ENCODE data around the gene IRF2BP2. TPM values are rescaled to one million over a fixed set of nuclear protein-coding genes. Genes with fewer than 3 reads are reported as not detected.
A peak's percentile ranks its signal among the peaks of the same experiment; 100 is the strongest.

The IRF2BP2 gene
- total RNA-seq, 4 donors from 2014 or later = 121 to 149 (median 137) TPM

DNA sequence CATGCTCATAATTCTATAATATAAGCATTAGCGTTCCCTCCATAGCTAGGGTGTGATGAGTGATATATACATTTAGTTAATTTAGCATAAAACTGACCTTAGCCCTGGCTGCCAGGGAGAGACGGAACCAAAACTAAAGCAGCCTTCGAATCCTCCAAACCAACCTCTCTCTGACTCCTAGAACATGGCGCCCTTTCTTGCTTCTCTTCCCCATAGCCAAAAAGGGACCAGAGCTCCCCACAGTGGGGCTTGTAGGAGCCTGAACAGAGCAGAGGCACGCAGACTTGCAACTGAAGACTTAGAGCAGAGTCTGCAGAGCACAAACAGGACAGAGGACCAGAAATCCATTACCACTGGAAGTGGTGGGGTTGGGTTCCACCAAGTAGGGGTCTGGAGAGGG, 17.7 kb downstream of the IRF2BP2 start:
- no peak for DNase-seq (ENCODE audit: low spot score in 2 of 2)
- no peak overlapping the region for H3K4me3 ChIP-seq (ENCODE audit: low read depth, poor library complexity, severe bottlenecking)
- intact Hi-C loops (cut with DNase I; ENCODE audit: low total_unique reads) = no loop called here
- WGBS, 2 donors = 97% methylated on average over 5 of the region's 5 CpGs
- TF ChIP-seq, protein P1, sequence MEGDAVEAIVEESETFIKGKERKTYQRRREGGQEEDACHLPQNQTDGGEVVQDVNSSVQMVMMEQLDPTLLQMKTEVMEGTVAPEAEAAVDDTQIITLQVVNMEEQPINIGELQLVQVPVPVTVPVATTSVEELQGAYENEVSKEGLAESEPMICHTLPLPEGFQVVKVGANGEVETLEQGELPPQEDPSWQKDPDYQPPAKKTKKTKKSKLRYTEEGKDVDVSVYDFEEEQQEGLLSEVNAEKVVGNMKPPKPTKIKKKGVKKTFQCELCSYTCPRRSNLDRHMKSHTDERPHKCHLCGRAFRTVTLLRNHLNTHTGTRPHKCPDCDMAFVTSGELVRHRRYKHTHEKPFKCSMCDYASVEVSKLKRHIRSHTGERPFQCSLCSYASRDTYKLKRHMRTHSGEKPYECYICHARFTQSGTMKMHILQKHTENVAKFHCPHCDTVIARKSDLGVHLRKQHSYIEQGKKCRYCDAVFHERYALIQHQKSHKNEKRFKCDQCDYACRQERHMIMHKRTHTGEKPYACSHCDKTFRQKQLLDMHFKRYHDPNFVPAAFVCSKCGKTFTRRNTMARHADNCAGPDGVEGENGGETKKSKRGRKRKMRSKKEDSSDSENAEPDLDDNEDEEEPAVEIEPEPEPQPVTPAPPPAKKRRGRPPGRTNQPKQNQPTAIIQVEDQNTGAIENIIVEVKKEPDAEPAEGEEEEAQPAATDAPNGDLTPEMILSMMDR (IDR thresholded peaks at IDR 0.05) = no peak
- no peak for TF ChIP-seq POLR2A (IDR thresholded peaks at IDR 0.05)

DNA sequence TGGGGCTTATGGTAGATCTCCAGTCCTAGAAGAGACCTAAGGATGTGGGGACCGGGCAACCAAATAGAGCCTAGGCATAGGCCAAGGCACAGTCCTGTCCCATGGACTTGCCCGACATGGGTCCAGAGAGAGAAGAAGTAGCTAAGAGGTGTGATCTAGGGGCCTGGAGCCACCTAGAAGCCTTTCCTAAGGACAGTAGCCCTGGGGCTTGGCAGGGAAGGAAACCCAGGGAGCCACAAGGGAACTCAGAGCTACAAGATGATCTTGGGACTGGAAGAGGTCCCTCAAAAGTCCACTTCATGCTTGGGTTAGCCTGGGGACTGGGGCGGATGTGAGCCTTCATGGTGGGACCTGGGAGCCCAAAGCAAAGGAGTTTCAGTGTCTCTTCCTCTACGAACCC, 18.8 kb downstream of the IRF2BP2 start:
- WGBS, 2 donors = 96 to 99% methylated on average over 4 of the region's 4 CpGs
- no peak overlapping the region for H3K4me3 ChIP-seq (ENCODE audit: low read depth, poor library complexity, severe bottlenecking)
- TF ChIP-seq, protein P1 (IDR thresholded peaks at IDR 0.05) = no peak
- no peak for TF ChIP-seq POLR2A (IDR thresholded peaks at IDR 0.05)
- DNase-seq (ENCODE audit: low spot score in 2 of 2) = no peak
- intact Hi-C loops (cut with DNase I; ENCODE audit: low total_unique reads) = no loop called here

DNA sequence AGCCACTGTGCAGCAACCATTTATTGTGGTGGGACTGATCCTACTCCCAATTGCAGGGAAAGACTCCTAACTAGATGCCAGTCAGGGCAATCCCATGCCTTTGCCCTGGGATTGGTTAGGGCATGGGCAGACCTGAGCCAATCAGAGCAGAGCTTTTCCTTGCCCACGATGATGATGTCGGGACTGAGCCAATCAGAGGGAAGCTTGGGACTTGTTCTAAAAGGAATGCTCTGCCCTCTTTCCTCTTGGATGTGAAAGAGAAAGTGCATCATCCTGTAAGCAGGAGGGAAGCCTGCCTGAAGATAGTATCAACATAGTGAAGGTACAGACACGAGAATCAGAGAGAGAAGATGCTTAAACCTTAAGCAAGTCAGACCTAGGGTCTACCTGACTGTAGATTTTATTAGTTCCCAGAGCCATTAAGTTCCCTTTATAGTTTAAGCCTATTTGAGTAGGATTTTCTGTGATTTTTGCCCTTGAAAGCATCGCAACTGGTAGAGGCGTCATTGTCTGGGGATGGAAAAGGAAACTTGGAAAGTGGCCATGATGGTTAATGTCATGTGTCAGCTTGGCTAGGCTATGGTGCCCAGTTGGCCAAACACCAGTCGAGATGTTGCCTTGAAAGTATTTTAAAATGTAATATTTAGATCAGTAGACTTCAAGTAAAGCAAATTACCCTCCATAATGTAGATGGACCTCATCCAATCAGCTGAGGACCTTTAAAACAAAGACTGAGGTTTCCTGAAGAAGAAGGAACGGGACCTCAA, 19.9 kb downstream of the IRF2BP2 start:
- DNase-seq (ENCODE audit: low spot score in 2 of 2) = no peak
- intact Hi-C loops (cut with DNase I; ENCODE audit: low total_unique reads) = loop anchor here (10.0 kb wide), 1 partner anchor 85 kb away; no protein-coding TSS in a partner anchor
- H3K4me3 ChIP-seq (ENCODE audit: low read depth, poor library complexity, severe bottlenecking) = no peak overlapping the region
- 41 to 47% methylated on average over 7 of the region's 7 CpGs for WGBS, 2 donors
- TF ChIP-seq POLR2A (IDR thresholded peaks at IDR 0.05) = no peak
- TF ChIP-seq, protein P1 (IDR thresholded peaks at IDR 0.05) = no peak

DNA sequence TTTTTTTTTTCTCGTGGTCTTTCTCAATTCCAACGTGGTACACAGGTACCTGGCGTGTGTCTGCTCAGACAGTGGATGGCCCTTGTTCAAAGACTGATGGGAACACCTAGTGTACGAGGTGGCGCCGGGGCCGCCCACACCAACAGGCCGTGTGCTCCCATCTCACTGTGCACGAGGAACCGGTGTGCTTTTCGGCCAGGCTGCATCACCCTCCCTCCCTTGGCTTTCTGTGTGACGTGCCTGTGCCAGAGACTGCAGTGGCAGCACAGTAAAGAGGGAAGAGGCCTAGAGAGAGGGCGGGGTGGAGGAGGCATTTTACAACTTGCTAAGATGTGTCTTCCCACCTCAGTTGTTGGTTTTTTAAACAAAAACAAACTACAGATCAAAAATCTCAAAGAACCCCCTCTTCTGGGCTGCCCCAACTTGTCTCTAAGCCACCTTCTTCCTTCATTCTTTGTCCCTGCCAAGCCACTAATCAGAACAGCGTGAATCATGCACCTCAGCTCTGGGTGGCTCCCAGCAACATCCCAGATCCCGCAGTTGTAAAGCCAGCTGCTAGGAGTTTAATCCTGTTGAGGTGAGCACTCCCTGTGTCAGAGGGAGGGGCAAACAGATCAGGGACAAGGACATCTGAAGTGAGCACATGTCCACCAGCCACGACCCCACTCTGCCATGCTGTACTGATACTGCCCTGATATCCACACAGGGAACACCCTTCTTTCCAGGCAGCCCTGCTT, 20.7 kb downstream of the IRF2BP2 start:
- no peak overlapping the region for H3K4me3 ChIP-seq (ENCODE audit: low read depth, poor library complexity, severe bottlenecking)
- intact Hi-C loops (cut with DNase I; ENCODE audit: low total_unique reads) = loop anchor here (10.0 kb wide), 1 partner anchor 84 kb away; no protein-coding TSS in a partner anchor
- TF ChIP-seq POLR2A (IDR thresholded peaks at IDR 0.05) = no peak
- TF ChIP-seq, protein P1 (IDR thresholded peaks at IDR 0.05) = no peak
- 43 to 57% methylated on average over 16 of the region's 16 CpGs for WGBS, 2 donors
- peak in 1 of 2 donors; percentile 57 for DNase-seq (ENCODE audit: low spot score in 2 of 2)

DNA sequence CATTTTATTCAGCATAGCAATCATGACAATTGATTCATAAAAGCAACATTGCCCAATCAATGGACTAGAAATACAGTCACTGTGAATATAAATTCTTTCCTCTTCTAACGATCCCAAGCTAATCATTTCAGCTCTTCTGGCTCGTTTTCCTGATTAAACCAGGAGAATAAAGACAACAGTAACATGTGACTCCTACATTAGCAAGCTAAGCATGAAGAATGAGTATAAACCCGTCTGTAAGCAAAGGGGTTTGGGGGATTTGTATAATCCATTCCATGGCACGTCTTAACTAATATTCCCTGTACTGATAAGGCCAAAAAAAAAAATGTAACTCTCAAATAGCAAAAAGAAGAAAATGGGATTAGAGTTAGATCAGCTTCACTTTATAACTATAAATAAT, 21.6 kb downstream of the IRF2BP2 start:
- intact Hi-C loops (cut with DNase I; ENCODE audit: low total_unique reads) = loop anchor here (10.0 kb wide), 1 partner anchor 84 kb away; no protein-coding TSS in a partner anchor
- TF ChIP-seq POLR2A (IDR thresholded peaks at IDR 0.05) = no peak
- TF ChIP-seq, protein P1 (IDR thresholded peaks at IDR 0.05) = no peak
- no peak for DNase-seq (ENCODE audit: low spot score in 2 of 2)
- WGBS, 2 donors = 62 to 67% methylated on average over 4 of the region's 4 CpGs
- no peak overlapping the region for H3K4me3 ChIP-seq (ENCODE audit: low read depth, poor library complexity, severe bottlenecking)

Data from lower leg skin (tissue), 4 donors.